ENCODE results near the gene GNAQ.
"Not testable (repeated sequence)": the region's sequence is repeated elsewhere in the genome, so short reads cannot be mapped to it uniquely, and the experiment has no call there.

Gene GNAQ

GRCh38 chr9:77750981-77751340 lies 280.6 kb downstream of the GNAQ start:
- DNase-seq, result no peak

DNA sequence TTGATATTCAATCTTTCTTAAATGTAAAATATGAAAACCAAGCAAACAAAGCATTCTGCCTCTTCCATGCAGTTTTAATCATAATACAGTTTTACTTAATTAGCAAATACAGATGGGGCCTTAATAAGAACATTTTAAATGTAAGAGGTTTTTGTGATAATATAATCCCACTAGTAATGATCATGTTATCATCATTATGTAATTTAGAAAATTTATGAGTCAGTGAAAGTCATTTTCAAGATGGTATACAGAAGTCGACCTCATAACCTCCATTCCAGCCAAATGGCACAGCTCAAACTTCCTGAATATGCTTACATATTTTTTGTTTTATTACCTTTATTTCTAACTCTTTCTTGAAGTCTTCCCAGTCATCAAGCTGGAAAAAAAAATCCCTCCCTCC lies 281.3 kb downstream of the GNAQ start:
- intact Hi-C loops (cut with DNase I), result loop anchor here (10.0 kb wide), 1 partner anchor 295 kb away; no protein-coding TSS in a partner anchor
- no peak for DNase-seq

More at GRCh38 chr9:77750981-77751340, 280.6 kb downstream of the GNAQ start:
- intact Hi-C loops (cut with DNase I), result loop anchor here (10.0 kb wide), 1 partner anchor 296 kb away; no protein-coding TSS in a partner anchor

DNA sequence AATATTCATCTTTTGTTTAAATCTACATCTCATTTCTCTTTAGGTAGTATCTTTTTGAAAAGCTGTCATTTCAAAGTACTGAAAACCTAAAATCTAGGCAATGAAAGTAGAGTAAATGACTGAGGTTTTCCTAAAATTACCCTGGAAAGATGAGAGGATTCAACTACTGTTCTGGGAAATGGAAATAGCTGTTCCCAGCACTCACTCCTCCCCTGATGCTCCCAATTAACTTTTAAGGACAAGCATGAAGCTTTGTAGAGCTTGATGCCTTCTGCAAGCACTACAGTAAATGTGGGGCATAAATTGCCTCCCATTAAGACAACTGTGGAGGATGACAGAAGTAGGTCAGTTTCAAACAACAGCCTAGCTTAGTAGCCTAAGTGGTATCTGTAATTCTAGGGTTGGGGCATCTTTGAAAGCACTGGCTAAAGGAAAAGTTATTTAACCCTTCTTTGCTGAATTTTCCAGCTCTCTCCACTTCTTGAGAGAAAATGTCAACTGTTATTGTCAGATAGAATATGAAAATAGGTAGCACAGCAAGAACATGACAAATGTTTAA lies 283.3 kb downstream of the GNAQ start:
- intact Hi-C loops (cut with DNase I), result no loop called here

GRCh38 chr9:77747163-77747562 lies 284.4 kb downstream of the GNAQ start:
- intact Hi-C loops (cut with DNase I), result no loop called here
- no peak for DNase-seq

More for the DNA sequence above, 283.3 kb downstream of the GNAQ start:
- DNase-seq, result peak in 1 of 42 donors; percentile 27

DNA sequence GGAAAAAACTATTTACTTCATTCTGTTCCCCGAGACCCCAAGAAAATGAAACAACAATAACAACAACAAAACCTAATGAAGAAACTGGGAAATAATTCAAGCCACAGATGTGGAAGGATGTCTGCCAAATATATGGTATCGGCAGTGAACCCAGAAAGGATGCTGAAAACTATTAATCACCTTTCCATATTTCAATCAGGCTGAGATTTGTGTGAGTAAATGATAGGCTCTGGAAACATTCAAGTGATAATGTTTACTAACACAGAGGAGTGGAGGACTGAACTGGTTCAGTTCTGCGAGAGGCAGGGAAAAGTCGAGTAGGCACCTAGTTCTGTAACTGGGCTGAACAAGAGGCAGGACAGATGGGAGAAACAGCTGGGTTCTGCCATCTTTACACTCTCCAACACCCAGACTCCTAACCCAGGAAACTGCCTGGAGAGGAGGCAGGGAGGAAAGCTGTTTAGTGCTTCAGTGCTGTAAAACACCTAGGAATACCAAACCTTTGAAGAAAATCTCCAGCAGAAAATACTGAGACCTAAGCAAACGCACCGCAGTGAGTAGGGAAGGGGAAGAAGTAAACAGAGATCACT lies 286.7 kb downstream of the GNAQ start:
- intact Hi-C loops (cut with DNase I), result no loop called here
- DNase-seq, result no peak

- intact Hi-C loops (cut with DNase I), result no loop called here
- no peak for DNase-seq
Observed at GRCh38 chr9:77743386-77743785, 288.2 kb downstream of the GNAQ start.

- intact Hi-C loops (cut with DNase I), result no loop called here
- no peak for DNase-seq
Observed at GRCh38 chr9:77738932-77739331, 292.7 kb downstream of the GNAQ start.

- intact Hi-C loops (cut with DNase I), result no loop called here
- no peak for DNase-seq
Observed at GRCh38 chr9:77735494-77735893, 296.1 kb downstream of the GNAQ start.

DNA sequence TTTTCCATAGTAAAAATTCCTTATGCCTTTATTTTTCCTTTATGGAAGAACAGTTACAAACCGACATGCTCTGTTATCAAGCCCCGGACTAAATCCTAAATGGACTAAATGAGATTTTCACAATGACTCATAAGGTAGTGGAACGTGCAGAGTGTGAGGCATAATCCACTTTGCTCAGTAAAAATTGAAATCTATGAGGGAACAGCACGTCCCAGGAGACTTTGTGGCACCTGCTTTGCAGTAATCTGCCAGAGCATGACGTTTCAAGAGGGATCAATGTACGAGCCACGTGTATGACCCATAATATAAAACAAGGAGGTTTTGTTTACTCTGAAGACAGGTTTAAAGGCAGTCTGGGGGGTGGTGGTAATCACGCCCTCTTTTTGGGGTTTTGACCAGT lies 299.7 kb downstream of the GNAQ start:
- no peak for DNase-seq
- intact Hi-C loops (cut with DNase I), result no loop called here

- no peak for DNase-seq
- intact Hi-C loops (cut with DNase I), result no loop called here
Observed at GRCh38 chr9:77731008-77731698, 300.5 kb downstream of the GNAQ start.

DNA sequence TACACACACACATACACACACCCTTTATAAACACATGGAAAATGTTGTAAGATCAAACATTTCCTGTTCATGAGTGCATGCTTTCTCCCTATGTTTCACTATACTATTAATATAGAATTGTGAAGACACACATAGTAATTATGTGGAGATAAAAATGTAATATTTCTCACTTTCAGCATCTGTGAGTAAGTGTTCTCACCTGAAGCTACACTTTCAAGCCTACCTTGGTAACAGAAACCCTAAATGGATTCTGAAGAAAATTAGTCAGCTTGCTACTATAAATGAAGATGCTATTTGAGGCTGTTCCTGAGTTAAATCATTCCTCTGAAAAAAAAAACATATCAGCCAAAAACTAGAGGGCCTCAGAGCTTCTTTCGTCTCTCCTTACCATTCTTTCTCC lies 302.4 kb downstream of the GNAQ start:
- intact Hi-C loops (cut with DNase I), result no loop called here
- DNase-seq, result no peak

DNA sequence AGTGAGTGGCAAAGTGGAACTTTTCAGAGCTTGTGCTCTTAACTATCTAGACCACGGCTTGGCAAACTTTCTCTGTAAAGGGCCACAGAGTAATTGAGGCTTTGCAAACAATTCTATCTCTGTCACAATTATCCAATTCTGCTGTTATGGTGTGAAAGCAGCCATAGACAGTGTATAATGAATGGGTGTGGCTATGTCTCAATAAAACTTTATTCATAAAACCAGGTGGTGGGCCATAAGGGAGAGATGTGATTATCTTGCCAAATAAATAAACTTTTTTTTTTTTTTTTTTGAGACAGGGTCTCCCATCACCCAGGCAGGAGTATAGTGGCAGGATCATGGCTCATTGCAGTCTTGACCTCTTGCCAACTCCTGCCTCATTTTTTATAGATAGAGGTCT lies 304.8 kb downstream of the GNAQ start:
- no peak for DNase-seq
- intact Hi-C loops (cut with DNase I), result no loop called here

GRCh38 chr9:77726289-77726688 lies 305.3 kb downstream of the GNAQ start:
- DNase-seq, result no peak
- intact Hi-C loops (cut with DNase I), result no loop called here

GRCh38 chr9:77725820-77726219 lies 305.8 kb downstream of the GNAQ start:
- no peak for DNase-seq
- intact Hi-C loops (cut with DNase I), result no loop called here

GRCh38 chr9:77725046-77725694 lies 306.4 kb downstream of the GNAQ start:
- DNase-seq, result no peak
- intact Hi-C loops (cut with DNase I), result no loop called here

DNA sequence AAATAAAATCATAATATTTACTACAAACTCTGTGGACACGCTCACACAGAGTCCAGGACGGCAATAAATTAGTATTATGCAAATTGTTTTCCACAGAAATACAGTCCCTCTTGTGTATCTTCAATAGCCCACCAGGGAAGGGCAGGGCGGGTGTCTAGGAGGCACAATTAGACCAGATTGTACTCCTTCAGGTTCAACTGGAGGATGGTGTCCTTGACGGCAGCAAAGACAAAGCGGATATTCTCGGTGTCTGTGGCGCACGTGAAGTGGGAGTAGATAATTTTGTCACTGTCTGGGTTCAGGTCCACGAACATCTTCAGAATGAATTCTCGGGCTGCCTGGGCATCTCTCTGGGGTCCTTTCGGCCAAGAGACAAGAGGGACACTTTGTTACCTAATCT lies 310.5 kb downstream of the GNAQ start:
- intact Hi-C loops (cut with DNase I); DNase-seq: not testable (repeated sequence)

DNA sequence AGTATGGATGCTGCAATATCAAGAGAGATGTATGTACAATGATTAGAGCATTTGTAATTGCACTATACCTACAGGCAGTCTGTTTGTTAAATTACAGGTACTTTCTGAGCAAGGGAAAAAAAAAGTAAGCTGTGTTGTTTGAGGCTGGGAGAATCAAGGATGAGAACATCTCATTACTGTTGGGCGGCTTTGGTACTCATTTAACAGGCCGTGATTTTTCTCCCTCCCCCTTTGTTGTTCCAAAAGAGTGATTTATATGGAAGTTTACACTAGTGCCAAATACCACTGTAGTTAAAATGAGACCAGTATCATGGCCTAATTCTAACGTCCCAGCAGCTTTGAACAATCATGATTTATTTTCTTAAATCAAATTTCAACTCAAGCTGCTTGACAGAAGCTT lies 312.3 kb downstream of the GNAQ start:
- intact Hi-C loops (cut with DNase I), result no loop called here
- no peak for DNase-seq

- intact Hi-C loops (cut with DNase I); DNase-seq: not testable (repeated sequence)
Observed at GRCh38 chr9:77718298-77718640, 313.3 kb downstream of the GNAQ start.

DNA sequence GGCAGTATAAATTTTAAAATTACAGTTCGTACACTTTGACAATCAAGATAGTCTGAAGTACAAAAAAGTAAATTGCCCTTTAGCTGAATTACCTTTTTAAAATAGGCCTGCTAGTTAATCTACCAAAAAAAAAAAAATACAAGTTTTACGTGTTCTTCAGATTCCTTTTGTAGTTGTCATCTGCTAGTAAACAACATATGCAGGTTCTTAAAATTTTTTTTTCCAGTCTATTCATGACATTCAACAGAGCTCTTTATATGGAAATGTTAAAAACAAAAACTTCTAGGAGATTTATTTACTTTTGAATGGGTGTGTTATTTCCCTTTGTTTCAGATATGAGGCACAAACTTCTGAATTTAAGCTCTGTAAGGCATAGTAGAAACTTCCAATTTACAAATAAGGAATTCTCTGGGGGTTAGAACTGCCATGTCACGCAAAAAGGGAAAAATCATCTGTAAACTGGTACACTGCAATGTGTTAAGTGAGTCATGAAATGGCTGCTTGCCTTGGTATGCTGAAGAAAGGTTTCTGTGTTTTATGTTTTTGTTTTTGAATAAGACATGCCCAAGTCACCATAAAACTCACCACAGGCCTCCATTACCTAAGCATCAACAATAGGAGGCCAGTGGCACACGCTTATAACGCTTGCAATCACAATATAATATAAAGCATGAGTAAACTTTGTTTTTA lies 313.9 kb downstream of the GNAQ start:
- intact Hi-C loops (cut with DNase I); DNase-seq: not testable (repeated sequence)

- DNase-seq, result no peak
- intact Hi-C loops (cut with DNase I), result no loop called here
Observed at GRCh38 chr9:77714077-77714549, 317.5 kb downstream of the GNAQ start.
